Middle frontal gyrus (tissue), 1 donor: ENCODE results near the gene ADAM11.
A peak's percentile ranks its signal among the peaks of the same experiment; 100 is the strongest.

Experiments
- DNase-seq: peaks from one replicate; pipeline ENCODE4 v3.0.0-alpha.2; 2015; ENCODE audit warnings: low spot score; ENCODE audit errors: extremely low spot score

ADAM11 gene

DNA sequence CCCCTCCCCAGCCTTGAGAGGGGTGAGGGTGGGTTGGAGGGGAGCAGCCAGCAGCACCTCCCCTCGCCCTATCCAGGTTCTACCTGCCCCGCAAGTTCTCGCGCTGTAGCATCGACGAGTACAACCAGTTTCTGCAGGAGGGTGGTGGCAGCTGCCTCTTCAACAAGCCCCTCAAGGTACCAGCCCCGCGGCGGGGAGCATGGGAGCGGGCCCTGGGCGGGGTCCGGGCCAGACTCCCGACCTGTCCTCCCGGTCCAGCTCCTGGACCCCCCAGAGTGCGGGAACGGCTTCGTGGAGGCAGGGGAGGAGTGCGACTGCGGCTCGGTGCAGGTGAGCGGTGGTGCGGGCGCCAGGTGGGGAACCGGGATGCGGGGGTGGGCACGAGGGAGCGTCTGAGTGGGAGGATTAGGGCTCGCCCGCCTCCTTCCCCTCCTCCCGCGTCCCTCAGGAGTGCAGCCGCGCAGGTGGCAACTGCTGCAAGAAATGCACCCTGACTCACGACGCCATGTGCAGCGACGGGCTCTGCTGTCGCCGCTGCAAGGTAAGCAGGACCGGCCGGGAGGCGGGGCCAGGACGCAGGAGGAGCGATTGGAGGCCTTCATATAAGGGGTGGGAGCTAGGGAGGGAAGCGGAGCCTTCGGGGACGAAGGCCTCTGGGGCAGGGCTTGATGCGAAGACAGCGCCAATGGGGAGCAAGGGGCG is 16.5 kb downstream of the ADAM11 start:
- DNase-seq = peak; percentile 75

DNA sequence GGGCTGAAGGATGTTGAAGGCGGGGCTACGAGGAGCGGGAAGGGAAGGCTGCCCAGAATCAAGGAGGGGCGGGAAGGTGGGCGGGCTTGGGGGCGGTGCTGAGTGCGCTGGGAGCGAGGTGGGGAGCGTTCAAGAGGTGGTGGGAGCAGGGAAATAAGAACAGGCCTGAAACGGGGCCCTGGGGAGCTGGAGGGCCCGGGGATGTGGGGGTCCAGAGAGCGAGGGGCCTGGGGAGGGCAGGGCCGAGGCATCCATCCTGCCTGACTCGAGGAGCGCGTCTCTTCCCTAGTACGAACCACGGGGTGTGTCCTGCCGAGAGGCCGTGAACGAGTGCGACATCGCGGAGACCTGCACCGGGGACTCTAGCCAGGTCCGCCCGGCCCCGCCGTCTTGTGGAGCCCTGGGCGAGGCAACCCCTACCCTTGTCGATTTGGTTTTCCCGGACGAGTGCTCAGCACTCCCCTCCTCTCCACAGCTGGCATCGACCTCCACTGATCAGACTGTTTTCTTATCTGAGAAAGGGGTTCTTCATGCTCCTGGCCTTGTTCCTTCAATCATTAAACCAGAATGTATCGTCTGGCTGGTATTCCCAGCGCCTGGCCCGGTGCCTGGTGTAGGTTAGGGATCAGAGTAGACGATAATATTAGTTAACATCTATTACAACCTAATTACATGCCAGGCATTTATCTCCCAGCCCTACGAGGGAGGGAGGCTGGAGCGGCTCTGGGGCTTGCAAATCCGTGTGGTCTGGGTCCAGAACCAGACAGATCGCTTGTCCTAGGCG is 17.2 kb downstream of the ADAM11 start:
- DNase-seq = no peak

DNA sequence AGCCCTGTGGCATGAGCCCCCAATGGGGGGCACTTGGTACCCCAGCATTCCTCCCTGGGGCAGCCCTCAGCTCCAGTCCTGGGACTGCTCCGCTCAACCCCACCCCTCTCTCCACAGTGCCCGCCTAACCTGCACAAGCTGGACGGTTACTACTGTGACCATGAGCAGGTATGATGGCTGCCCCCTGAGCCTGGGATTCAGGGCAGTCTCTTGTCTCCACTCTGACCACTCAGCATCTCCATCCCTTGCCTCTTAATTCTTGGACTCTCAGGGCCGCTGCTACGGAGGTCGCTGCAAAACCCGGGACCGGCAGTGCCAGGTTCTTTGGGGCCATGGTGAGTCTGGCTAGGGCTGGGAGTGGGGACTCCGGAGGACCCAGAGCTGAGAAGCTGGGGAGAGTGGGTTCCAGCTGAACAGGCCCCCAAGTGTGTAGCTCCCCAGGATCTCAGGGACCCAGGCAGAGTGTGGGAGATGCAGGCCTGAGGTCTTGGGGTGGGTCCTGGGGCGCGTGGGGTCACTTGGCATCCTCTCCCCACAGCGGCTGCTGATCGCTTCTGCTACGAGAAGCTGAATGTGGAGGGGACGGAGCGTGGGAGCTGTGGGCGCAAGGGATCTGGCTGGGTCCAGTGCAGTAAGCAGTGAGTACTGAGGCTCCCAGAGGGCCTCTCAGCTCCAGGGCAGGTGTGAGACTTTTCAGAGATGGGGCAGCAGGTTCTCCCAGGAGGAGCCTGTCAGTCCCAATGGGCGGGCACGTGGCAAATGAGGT is 18.0 kb downstream of the ADAM11 start:
- DNase-seq = no peak

DNA sequence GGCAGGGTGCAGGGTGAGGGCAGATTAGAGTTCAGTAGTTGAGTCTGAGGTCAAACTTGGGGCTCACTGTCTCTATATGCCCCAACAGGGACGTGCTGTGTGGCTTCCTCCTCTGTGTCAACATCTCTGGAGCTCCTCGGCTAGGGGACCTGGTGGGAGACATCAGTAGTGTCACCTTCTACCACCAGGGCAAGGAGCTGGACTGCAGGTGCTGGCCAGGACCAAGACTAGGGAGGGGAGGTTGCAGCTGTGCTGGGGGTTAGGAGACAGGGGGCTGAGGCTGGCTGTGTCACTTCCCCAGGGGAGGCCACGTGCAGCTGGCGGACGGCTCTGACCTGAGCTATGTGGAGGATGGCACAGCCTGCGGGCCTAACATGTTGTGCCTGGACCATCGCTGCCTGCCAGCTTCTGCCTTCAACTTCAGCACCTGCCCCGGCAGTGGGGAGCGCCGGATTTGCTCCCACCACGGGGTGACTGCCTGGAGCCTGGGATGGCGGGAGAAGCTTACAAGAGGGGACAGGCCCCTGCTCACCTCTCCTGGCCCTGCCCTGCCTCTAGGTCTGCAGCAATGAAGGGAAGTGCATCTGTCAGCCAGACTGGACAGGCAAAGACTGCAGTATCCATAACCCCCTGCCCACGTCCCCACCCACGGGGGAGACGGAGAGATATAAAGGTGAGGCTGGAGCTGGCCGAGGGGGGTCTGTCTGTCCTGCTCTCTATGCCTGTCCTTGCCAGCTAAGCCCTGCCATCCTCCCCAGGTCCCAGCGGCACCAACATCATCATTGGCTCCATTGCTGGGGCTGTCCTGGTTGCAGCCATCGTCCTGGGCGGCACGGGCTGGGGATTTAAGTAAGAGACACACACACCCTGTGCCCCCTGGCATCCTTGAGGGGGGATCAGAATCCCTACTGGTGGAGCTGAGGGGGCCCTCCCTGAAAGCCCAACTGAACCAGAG is 18.9 kb downstream of the ADAM11 start:
- no peak for DNase-seq

DNA sequence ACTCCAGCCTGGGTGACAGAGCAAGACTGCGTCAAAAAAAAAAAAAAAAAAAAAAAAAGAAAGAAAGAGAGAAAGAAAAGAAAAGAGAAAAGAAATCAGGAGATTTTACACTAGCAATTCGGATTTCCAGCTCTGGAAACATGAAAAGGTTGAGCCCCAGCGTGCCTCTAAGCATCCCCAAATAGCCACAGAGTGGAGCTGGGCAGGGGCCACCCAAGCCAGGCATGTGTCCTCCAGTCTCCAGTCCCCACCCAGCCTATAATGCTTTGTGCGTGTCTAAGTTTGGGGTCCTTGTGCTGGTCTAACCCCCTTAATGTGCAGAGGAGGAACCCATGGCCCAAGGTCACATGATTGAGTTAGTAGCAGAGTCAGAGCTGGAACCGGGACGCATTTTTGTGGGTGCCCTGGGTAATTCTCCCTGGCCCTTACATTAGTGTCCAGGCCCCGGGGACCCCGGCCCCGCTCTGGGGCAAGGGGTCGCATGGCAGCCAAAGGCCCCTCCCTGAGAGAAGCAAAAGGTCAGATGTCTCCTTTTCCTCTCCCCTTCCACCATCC is 19.9 kb downstream of the ADAM11 start:
- no peak for DNase-seq

DNA sequence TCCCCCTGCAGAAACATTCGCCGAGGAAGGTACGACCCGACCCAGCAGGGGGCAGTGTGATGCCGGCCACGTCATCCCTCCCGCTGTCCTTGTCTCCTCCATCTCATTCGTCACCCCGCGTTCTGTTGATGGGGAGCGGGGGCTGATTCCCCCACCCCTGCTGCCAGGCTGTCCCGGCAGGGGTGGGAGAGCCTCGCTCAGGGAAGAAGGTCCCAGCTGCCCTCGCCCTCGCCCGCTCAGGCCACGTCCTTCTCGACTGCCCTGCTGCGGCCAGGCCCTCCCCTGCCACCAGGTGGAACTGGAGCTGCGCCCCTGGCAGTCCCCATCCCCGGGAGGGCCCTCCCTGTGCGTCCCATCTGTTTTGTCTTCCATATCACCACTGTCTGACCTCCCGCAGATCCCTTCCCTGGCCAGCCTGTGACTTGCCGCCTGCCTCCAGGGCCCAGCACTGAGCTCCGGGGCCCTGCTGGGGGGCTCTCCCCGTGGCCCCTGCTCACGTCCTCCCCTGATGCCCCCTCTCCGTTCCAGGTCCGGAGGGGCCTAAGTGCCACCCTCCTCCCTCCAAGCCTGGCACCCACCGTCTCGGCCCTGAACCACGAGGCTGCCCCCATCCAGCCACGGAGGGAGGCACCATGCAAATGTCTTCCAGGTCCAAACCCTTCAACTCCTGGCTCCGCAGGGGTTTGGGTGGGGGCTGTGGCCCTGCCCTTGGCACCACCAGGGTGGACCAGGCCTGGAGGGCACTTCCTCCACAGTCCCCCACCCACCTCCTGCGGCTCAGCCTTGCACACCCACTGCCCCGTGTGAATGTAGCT is 20.6 kb downstream of the ADAM11 start:
- DNase-seq = no peak

DNA sequence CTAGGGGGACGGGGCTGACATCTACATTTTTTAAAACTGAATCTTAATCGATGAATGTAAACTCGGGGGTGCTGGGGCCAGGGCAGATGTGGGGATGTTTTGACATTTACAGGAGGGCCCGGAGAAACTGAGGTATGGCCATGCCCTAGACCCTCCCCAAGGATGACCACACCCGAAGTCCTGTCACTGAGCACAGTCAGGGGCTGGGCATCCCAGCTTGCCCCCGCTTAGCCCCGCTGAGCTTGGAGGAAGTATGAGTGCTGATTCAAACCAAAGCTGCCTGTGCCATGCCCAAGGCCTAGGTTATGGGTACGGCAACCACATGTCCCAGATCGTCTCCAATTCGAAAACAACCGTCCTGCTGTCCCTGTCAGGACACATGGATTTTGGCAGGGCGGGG is 21.4 kb downstream of the ADAM11 start:
- no peak for DNase-seq

DNA sequence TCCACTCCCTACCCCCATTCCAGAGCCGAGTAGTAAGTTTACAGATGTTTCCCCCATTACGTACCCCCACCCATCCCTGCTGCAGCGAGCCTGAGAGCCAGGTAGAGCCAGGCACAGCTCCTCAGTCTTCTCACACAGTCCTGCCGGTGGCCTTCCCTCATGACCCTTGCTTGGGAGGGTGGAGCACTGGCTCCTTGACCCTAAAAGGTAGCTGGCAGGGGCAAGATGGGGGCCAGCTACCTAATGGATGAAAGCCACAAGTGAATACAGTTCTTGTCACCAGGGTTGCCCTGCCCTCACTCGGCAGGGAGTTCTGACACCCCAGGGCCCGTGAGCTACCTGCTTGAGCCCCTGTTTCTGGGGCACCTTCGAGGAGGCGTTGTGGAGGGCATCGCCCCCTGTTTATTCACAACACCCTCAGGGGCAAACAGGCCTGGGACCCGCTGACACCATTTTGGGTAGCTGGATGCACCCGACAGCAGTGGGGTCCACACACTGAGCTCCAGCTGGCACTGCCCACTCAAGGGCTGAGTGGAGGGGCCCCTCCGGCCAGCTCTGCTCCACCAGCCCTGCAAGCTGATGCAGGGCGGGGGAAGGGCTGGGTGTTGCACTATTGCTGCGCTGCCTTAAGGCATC is 22.2 kb downstream of the ADAM11 start:
- DNase-seq = no peak

DNA sequence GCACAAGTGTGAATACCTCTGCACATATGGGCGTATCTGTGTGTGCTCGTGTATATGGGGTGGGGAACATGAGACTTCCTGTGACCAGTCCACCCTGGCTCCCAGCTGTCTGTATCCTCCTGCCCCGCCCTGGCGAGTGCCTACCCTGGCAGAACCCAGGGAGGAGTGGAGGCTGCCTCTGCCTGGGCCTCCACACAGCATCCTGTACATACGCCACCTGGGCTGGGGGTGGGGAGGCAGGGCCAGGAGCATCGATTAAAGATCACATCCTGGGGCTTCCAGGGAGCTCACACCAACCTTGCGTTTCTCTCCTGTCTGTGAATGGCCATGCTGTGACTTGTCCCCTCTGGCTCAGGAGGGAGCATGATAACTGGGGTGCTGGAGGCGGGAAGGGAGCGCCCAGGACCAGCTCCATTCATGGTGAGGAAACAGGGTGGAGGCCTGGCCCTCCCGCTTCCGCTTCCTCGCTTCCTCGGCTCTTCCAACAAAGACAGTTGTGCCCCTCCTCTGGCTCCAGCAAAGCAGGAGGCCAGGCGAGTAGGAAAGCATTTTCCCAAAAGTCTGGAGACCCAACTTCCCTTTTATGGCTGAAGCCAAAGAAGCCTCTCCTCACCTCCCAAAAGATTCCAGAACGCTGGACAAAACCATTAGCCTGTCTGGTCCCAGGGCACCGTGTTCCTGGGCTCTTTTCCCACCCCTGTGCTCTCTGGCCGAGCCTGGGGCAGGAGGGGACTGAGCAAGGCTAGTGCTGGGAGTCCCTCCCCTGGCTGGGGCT is 22.9 kb downstream of the ADAM11 start:
- DNase-seq = no peak

DNA sequence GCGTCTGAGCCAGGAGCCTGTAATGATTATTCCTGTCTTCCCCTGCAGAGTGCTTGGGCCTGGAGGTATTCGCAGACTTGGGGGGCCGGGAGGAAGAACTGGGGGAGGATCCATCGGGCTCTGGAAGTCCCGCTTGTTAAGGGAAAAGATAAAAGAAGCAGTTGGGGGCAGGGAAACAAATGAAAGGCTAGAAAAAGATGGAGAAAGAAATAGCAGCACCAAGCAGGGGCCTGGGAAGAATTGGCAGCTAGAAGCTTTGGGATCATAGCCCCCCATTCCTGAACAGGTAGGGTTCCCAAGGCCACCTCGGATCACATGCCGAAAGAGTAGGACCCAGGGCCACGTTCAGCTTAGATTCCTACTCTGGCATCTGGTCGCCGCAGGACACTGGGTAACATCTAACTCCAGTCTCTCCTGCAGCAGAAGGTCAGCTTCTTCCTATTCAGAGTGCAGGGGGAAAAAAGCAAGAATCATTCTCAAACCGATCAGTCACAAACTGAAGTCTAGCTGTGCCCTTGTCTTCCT is 23.6 kb downstream of the ADAM11 start:
- DNase-seq = no peak

DNA sequence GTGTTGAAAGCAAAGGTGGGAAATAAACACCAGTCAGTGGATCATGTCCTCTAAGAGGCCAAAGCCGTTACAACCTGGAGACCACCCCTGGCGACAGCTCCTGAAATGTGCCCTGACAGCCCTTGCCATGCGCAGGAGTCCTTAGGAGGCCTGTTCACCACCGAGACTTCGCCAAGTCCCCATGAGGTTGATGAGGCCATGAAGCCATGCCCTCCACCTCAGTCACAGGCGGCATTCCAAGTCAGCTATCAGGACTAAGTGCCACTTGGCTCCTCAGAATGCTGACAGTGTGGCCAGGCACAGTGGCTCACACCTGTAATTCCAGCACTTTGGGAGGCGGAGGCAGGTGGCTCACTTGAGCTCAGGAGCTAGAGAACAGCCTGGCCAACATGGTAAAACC is 27.1 kb downstream of the ADAM11 start:
- DNase-seq = no peak

DNA sequence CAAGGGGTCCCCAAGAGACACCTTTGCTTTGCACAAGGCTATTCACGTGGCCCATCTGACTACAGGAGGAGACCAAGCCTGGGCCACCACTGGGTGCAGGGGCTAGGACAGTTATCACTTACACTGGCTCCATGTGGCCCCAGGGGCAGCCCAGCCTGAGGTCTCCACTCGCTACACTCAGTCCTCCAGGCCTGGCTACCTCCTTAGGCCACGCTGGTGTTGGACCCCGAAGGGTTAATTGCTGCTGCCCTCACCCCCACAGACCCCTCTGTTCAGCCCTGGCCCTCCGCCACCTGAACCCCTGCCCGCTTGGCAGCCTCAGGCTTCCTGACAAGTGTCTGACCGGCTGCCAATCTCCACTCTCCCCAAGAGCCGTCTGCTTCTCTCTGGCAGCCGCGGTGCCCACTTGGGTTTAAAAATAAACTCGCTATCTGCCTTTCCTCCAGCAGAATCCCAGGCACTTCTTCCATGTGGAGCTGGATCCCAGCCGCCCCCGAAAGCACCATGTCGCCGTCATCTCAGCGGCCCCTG is 27.8 kb downstream of the ADAM11 start:
- no peak for DNase-seq

DNA sequence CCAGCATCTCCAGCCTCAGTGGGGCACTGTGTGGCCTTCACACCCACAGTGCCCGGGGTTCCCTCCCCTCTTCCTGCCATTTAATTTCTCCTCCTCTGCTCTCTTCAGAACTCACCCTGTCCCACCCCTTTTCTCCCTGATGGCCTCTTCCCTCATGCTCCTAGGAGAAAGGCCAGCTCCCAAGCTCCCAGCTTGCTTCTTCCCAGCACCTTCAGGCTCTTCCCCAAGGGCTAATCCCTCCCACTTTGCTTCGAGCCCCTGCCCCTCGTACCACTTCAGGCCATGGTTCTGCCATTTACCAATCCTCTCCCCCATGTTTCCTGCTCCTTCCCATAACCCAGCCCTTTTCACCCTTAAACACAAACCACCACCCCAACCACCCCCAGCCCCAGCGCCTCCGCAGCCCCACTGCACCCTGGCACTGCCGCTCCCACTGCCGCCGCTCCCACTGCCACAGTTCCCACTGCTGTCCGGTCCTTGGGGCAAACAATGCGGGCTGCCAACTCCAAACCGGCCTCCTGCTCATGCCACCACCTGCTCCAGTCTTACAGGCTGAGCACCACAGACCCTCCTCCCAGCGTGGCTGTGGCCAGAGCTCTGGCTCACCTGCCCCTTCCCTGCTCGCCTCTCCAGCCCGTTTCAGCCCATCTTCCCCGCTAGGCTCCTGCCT is 28.6 kb downstream of the ADAM11 start:
- no peak for DNase-seq

DNA sequence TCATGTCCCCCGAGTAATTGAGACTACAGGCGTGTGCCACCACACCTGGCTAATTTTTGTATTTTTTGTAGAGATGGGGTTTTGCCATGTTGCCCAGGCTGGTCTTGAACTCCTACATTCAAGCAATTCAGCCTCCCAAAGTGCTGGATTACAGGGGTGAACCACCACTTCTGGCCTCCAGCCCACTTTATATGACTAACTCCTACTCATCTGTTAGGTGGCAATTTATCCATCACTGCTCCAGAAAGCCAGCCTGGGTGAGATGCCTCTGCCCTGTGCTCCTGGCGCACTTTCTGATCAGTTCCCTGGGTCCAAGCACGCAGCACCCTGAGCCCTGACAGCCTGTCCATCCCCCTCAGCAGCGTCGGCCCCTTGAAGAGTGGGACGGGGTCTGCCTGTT is 29.4 kb downstream of the ADAM11 start:
- DNase-seq = no peak

DNA sequence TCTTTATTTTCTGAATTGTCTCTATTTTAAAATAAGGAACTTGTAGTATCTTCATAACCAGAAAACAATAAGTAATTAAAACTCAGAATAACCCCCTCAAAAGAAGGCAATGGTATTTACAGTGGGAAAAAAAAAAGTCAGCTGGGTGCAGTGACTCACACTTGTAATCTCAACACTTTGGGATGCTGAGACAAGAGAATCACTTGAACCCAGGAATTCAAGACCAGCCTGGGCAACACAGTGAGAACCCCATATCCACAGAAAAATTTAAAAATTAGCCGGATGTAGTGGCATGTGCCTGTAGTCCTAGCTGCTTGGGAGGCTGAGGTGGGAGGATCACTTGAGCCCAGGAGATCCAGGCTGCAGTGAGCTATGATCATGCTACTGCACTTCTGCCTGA is 33.5 kb downstream of the ADAM11 start:
- DNase-seq = no peak

DNA sequence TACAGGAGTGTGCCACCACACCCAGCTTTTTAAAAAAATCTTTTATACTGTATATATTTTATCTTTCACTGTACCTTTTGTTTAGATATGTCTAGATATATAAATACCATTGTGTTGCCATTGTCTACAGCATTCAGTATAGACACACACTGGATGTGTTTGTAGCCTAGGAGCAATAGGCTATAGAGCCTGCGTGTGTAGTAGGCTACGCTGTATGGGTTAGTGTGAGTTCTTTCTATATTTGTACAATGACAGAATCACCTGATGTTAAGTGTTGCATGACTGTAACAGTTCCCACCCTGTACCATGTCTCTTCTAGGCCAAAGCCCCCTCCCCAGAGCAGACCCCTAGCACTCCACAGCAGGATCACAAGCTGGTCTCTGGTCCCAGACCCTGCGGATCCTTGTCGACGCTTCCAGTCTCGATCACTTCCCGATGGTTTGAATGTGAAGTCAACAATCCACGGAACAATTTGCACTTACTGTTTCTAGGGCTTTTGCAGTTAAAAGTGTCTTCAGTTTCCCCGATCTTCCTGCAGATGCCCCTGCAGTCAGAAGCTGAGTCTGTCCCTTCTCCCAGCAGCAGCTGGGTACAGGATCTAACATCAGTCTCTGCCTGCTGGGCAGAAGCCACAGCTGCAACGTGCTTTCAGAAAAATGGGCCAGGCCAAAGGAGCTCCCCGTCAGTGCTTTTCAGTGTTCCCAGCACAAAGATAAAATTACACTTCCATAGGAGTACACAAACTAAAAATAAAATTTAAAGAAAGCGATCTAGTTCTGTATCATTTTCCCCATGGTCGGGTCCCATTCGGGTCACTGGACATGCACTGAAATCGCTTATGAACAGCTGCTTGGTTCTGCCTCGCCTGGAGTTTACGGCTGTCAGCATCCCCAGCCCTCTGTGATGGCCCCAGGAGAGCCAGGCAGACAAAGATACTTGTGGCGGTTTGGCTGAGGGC is 35.4 kb downstream of the ADAM11 start:
- no peak for DNase-seq
